H9 (cell line): ENCODE data around the gene DTX4. TPM values are rescaled to one million over a fixed set of nuclear protein-coding genes. Genes with fewer than 3 reads are reported as not detected.
A peak's percentile ranks its signal among the peaks of the same experiment; 100 is the strongest.

Source experiments
- DNase-seq: peaks from one replicate; pipeline ENCODE4 v3.0.0-alpha.2; 2017
- H2AFZ ChIP-seq: one replicate; pipeline ENCODE4 v1.6.1; 2013; ENCODE audit warnings: mild to moderate bottlenecking, low read length, control low read depth, moderate library complexity
- H2AK5ac ChIP-seq: 2 replicates; pipeline ENCODE4 v1.6.1; 2013; ENCODE audit warnings: low read length, control low read depth, mixed read lengths; ENCODE audit not compliant: insufficient read length
- H2BK120ac ChIP-seq: one replicate; pipeline ENCODE4 v1.6.1; 2013; ENCODE audit warnings: low read depth, mild to moderate bottlenecking, low read length, control low read depth, inconsistent platforms; ENCODE audit not compliant: poor library complexity, severe bottlenecking
- H2BK12ac ChIP-seq: 2 replicates; pipeline ENCODE4 v1.6.1; 2013; ENCODE audit warnings: low read length, control low read depth, mixed read lengths, low read depth; ENCODE audit not compliant: insufficient read length
- H2BK15ac ChIP-seq: 2 replicates; pipeline ENCODE4 v1.6.1; 2013; ENCODE audit warnings: low read depth, low read length, control low read depth
- H2BK20ac ChIP-seq: one replicate; pipeline ENCODE4 v1.6.1; 2013; ENCODE audit warnings: low read depth, mild to moderate bottlenecking, low read length, control low read depth, inconsistent platforms; ENCODE audit not compliant: poor library complexity, severe bottlenecking
- H2BK5ac ChIP-seq: 2 replicates; pipeline ENCODE4 v1.6.1; 2013; ENCODE audit warnings: low read length, control low read depth, mixed read lengths; ENCODE audit not compliant: insufficient read length
- H3K14ac ChIP-seq: 2 replicates; pipeline ENCODE4 v1.6.1; 2013; ENCODE audit warnings: low read length, control low read depth; ENCODE audit not compliant: insufficient read depth
- H3K18ac ChIP-seq: 2 replicates; pipeline ENCODE4 v1.6.1; 2013; ENCODE audit warnings: low read depth, mild to moderate bottlenecking, mixed read lengths, low read length, control low read depth; ENCODE audit not compliant: insufficient read length
- H3K23ac ChIP-seq: 2 replicates; pipeline ENCODE4 v1.6.1; 2013; ENCODE audit warnings: low read length, control low read depth, mixed read lengths, low read depth; ENCODE audit not compliant: insufficient read length
- H3K23me2 ChIP-seq: 2 replicates; pipeline ENCODE4 v1.6.1; 2013; ENCODE audit warnings: low read depth, mild to moderate bottlenecking, mixed read lengths, low read length, control low read depth; ENCODE audit not compliant: insufficient read length, poor library complexity, severe bottlenecking
- H3K27ac ChIP-seq: 2 replicates; pipeline ENCODE4 v1.5.1; 2013; ENCODE audit warnings: low read length, control low read depth, mixed read lengths, low read depth; ENCODE audit not compliant: insufficient read length
- H3K27me3 ChIP-seq: 2 replicates; pipeline ENCODE4 v1.6.1; 2013; ENCODE audit warnings: low read length, control low read depth, inconsistent platforms; ENCODE audit not compliant: insufficient read depth
- H3K4ac ChIP-seq: 2 replicates; pipeline ENCODE4 v1.6.1; 2013; ENCODE audit warnings: low read depth, mild to moderate bottlenecking, control low read depth, inconsistent platforms, low read length, moderate library complexity
- H3K4me1 ChIP-seq: 2 replicates; pipeline ENCODE4 v1.6.1; 2013; ENCODE audit warnings: low read length, control low read depth, inconsistent platforms; ENCODE audit not compliant: insufficient read depth
- H3K4me2 ChIP-seq: 2 replicates; pipeline ENCODE4 v1.6.1; 2013; ENCODE audit warnings: low read length, control low read depth, mixed read lengths; ENCODE audit not compliant: insufficient read length, insufficient read depth
- H3K56ac ChIP-seq: 2 replicates; pipeline ENCODE4 v1.6.1; 2013; ENCODE audit warnings: low read depth, mild to moderate bottlenecking, mixed read lengths, low read length, control low read depth; ENCODE audit not compliant: insufficient read length
- H3K79me1 ChIP-seq: 2 replicates; pipeline ENCODE4 v1.6.1; 2013; ENCODE audit warnings: low read depth, mild to moderate bottlenecking, moderate library complexity, low read length, control low read depth, inconsistent platforms; ENCODE audit not compliant: insufficient read depth, poor library complexity, severe bottlenecking
- H3K79me2 ChIP-seq: 2 replicates; pipeline ENCODE4 v1.6.1; 2013; ENCODE audit warnings: low read length, control low read depth, inconsistent platforms; ENCODE audit not compliant: insufficient read depth
- H3K9ac ChIP-seq: 2 replicates; pipeline ENCODE4 v1.6.1; 2013; ENCODE audit warnings: low read length, control low read depth, mixed read lengths; ENCODE audit not compliant: insufficient read length; ENCODE audit errors: extremely low read depth
- H3K9me3 ChIP-seq: one replicate; pipeline ENCODE4 v1.6.1; 2013; ENCODE audit warnings: low read depth, low read length, inconsistent platforms; ENCODE audit not compliant: control insufficient read depth
- H3T11ph ChIP-seq: one replicate; pipeline ENCODE4 v1.6.1; 2013; ENCODE audit warnings: mild to moderate bottlenecking, low read length, control low read depth, inconsistent platforms
- H4K20me1 ChIP-seq: one replicate; pipeline ENCODE4 v1.6.1; 2013; ENCODE audit not compliant: control insufficient read depth, insufficient read length, insufficient read depth
- H4K5ac ChIP-seq: 2 replicates; pipeline ENCODE4 v1.6.1; 2013; ENCODE audit warnings: low read depth, mild to moderate bottlenecking, mixed read lengths, low read length, control low read depth; ENCODE audit not compliant: insufficient read length
- H4K8ac ChIP-seq: replicated peaks from 2 replicates; pipeline ENCODE4 v1.6.1; 2013; ENCODE audit warnings: low read length, control low read depth, mixed read lengths, low read depth; ENCODE audit not compliant: insufficient read length
- H4K91ac ChIP-seq: 2 replicates; pipeline ENCODE4 v1.6.1; 2013; ENCODE audit warnings: low read depth, mild to moderate bottlenecking, moderate library complexity, mixed read lengths, low read length, control low read depth; ENCODE audit not compliant: insufficient read length
- H3K27ac Mint-ChIP-seq, 3 experiments: 2 replicates in 2 of 3; 3 replicates in 1 of 3; pipeline ENCODE4 v1.8.0; 2020 to 2021; ENCODE audit warnings: mixed read lengths in 3 of 3, mild to moderate bottlenecking in 1 of 3, moderate library complexity in 1 of 3
- H3K27me3 Mint-ChIP-seq: 2 replicates; pipeline ENCODE4 v1.8.0; 2021; ENCODE audit warnings: low read depth, mild to moderate bottlenecking, moderate library complexity, mixed read lengths
- H3K36me3 Mint-ChIP-seq, 3 experiments: 2 replicates in 2 of 3; 3 replicates in 1 of 3; pipeline ENCODE4 v1.8.0; 2020 to 2021; ENCODE audit warnings: low read depth in 3 of 3, mixed read lengths in 3 of 3; ENCODE audit not compliant: insufficient read depth in 1 of 3
- H3K4me1 Mint-ChIP-seq, 2 experiments: 2 replicates each; pipeline ENCODE4 v1.8.0; 2020; ENCODE audit warnings: mixed read lengths in 2 of 2
- H3K4me3 Mint-ChIP-seq, 2 experiments: 2 replicates in 1 of 2; 3 replicates in 1 of 2; pipeline ENCODE4 v1.8.0; 2020 to 2021; ENCODE audit warnings: mild to moderate bottlenecking in 2 of 2, mixed read lengths in 2 of 2, moderate library complexity in 1 of 2
- H3K9me3 Mint-ChIP-seq, 2 experiments: 2 replicates in 1 of 2; 3 replicates in 1 of 2; pipeline ENCODE4 v1.8.0; 2020; ENCODE audit warnings: mild to moderate bottlenecking in 2 of 2, mixed read lengths in 2 of 2, moderate library complexity in 1 of 2
- CTCF ChIP-seq: fragments of 200-600 bp; sonication (generic); conservative IDR thresholded peaks from 3 replicates; pipeline ENCODE4 v1.8.0; 2021; ENCODE audit warnings: antibody characterized with exemption, mild to moderate bottlenecking
- WGBS: extraction: QIAGEN DNeasy Blood & Tissue Kit; methylation state at CpG from one replicate; pipeline ENCODE4 v1.1.7; 2013; ENCODE audit warnings: missing lambda C conversion rate, low lambda C conversion rate, mixed read lengths; ENCODE audit not compliant: insufficient read length; ENCODE audit errors: extremely low coverage; 5-methylcytosine and 5-hydroxymethylcytosine counted together
- total RNA-seq: library from RNA; stranded (reverse); gene quantifications from 2 replicates; pipeline ENCODE4 v1.2.1, GENCODE V29; 2021

Gene DTX4
- total RNA-seq, 1 experiment from 2014 or later: 13.0 TPM

- Histone ChIP-seq H4K8ac (no peak overlapping the region), H2BK20ac (no peak overlapping the region), H3K23ac (no peak overlapping the region), H3K9me3 (no peaks in the 10 kb centered on the region), H2AK5ac (no peak overlapping the region), H3K4me2 (no peak overlapping the region), H3T11ph (no peak overlapping the region), H2BK120ac (no peak overlapping the region), H3K4ac (no peak overlapping the region), H2BK12ac (no peak overlapping the region), H3K23me2 (peaks cover 18% of the 10 kb centered on the region), H3K79me2 (no peaks in the 10 kb centered on the region; the same call in 1 of the 2 replicates), H3K4me1 (peaks cover 3% of the 10 kb centered on the region), H4K20me1 (no peaks in the 10 kb centered on the region), H3K9ac (no peak overlapping the region), H3K14ac (no peak overlapping the region), H2BK5ac (no peak overlapping the region), H3K27me3 (no peaks in the 10 kb centered on the region), H3K18ac (no peak overlapping the region), H4K91ac (no peak overlapping the region), H2BK15ac (no peak overlapping the region), H3K79me1 (no peaks in the 10 kb centered on the region), H3K27ac (no peak overlapping the region), H4K5ac (no peak overlapping the region), H3K56ac (no peak overlapping the region), H2AFZ (no peak overlapping the region)
- Mint-ChIP-seq H3K4me3 (peak overlapping the region in 1 of 2 experiments; percentile 24; a peak in 1 of 5 replicates), H3K36me3 (peaks cover 16 to 34% (median 26%) of the 10 kb centered on the region in 3 experiments; a peak in 6 of 7 replicates), H3K9me3 (peaks cover 10 to 12% of the 10 kb centered on the region in 2 experiments; a peak in 3 of 5 replicates), H3K4me1 (peaks cover 32 to 45% of the 10 kb centered on the region in 2 experiments), H3K27me3 (peaks cover 2% of the 10 kb centered on the region), H3K27ac (no peak overlapping the region; a peak in 1 of 7 replicates)
- DNase-seq: no peak
- no CpG with 5 or more reads among the region's 4 CpGs for WGBS
- TF ChIP-seq CTCF: no peak
Observed at GRCh38 chr11:59175091-59175501, 3.2 kb downstream of the DTX4 start.
